Retina (tissue), 1 donor: ENCODE results near the gene FGFR3.

Experiments
- DNase-seq: peaks from one replicate; pipeline ENCODE4 v3.0.0-alpha.2; 2016

Gene FGFR3

GRCh38 chr4:1789552-1789951 lies 3.5 kb upstream of the FGFR3 start:
- no peak for DNase-seq

GRCh38 chr4:1790005-1790404 lies 3.1 kb upstream of the FGFR3 start:
- no peak for DNase-seq

GRCh38 chr4:1792158-1792831 lies 798 bp upstream of the FGFR3 start:
- DNase-seq, result no peak

GRCh38 chr4:1793496-1793840 lies 375 bp downstream of the FGFR3 start:
- DNase-seq, result no peak

GRCh38 chr4:1793940-1794808 lies 1.1 kb downstream of the FGFR3 start:
- DNase-seq, result peak; percentile 77

- DNase-seq, result peak; percentile 68
Observed at GRCh38 chr4:1794809-1795298, 1.8 kb downstream of the FGFR3 start.

DNA sequence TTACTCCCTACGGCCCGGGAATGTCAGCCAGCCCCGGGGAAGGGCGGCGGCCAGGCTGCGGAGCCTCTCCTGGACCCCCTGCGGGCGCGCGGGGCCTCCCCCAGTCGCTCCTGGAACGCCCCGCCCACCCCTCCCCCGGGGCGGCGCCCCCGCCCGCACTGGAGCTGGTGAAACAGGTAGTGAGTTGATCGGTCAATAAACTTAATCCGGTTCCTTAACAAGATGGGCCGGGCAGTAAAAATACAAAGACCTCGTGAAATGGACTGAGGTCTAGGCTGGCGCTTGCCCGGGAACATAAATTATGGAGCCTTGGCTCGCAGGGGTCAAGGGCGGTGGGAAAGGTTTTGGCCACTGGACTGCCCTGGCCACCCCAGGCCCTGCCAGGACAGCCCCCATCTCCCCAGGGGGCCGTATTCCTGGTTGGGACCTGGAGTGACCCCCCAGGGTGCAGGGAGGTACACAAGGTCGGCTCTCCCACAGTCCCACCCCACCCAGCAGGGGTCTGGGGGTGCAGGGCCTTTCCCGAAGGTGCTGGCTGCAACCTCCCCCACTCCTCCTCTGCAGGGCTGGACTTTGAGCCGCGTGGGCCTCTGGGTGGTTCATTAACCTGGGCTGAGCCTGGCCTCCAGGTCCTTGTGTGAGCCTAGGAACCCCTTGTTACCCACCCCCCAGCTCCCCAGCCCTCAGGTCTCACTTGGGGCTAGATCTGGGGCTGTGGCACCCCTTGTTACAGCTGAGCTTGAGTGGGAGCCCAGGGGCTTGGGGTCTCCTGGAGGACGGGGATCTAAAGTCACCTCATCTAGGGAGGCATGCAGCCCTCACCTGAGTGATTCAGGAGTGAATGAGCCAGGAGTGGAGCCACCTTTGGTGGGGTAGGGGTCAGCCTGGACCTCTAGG lies 2.5 kb downstream of the FGFR3 start:
- no peak for DNase-seq

- no peak for DNase-seq
Observed at GRCh38 chr4:1796486-1797204, 3.6 kb downstream of the FGFR3 start.

DNA sequence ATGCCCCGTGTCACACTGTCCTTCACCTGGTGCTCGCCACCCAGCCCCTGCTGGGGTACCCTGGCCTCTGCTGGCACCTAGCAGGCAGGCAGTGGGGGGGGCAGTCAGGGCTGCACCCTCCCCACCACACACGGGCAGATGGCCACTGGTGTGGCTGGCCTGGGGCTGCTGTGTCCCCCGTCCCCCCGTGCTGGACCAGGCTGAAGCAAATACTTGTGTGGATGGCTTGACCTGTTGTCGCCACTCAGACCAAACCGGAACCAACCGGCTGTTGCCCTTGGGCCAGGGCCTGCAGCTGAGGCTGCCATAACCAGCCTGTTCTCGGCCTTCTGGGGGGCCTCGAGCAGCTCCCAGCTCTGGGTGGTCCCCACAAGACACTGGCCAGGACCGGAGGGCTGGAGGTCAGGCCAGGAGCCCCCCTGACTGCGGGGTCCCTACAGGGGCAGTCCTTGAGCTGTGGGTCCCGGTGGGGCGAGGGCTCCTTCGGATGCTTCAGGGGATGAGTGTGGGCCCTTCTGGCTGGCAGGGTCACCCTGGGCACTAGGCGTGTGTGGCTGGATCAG lies 4.3 kb downstream of the FGFR3 start:
- DNase-seq, result no peak

DNA sequence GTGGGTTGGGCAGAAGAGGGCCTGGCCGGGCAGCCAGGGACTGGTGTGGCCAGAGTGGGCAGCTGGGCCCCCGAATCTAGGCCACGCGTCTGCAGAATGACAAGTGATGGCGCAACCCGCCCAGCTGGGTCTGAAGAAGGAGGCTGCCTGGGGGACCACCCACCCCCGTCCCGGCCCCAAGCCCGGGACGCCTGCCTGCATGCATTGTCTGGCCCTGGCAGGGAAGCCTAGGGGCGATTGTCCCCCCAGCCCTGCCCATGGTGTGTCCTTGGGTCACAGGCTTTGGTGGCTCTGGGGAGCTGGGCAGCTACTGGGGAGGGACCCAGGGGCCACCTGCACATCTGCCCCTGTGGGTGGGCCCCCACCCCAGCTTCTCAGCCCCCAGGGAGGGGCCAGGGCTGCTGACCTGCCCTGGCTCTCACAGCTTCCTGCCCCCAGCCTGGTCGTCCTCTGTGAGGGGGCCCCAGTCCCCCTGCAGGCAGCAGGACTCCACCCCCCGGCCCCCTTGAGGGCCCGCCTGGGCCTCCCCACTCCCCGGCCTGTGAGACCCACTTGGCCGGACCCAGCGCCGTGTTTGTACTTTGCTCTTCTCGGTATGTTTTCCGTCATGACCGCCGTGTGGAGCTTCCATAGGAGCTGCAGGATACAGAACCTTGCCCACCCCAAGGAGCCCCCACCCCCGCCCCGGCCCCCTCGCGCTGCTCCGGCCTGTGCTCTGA lies 4.9 kb downstream of the FGFR3 start:
- peak; percentile 77 for DNase-seq

- DNase-seq, result peak; percentile 54
Observed at GRCh38 chr4:1798580-1799386, 5.7 kb downstream of the FGFR3 start.

DNA sequence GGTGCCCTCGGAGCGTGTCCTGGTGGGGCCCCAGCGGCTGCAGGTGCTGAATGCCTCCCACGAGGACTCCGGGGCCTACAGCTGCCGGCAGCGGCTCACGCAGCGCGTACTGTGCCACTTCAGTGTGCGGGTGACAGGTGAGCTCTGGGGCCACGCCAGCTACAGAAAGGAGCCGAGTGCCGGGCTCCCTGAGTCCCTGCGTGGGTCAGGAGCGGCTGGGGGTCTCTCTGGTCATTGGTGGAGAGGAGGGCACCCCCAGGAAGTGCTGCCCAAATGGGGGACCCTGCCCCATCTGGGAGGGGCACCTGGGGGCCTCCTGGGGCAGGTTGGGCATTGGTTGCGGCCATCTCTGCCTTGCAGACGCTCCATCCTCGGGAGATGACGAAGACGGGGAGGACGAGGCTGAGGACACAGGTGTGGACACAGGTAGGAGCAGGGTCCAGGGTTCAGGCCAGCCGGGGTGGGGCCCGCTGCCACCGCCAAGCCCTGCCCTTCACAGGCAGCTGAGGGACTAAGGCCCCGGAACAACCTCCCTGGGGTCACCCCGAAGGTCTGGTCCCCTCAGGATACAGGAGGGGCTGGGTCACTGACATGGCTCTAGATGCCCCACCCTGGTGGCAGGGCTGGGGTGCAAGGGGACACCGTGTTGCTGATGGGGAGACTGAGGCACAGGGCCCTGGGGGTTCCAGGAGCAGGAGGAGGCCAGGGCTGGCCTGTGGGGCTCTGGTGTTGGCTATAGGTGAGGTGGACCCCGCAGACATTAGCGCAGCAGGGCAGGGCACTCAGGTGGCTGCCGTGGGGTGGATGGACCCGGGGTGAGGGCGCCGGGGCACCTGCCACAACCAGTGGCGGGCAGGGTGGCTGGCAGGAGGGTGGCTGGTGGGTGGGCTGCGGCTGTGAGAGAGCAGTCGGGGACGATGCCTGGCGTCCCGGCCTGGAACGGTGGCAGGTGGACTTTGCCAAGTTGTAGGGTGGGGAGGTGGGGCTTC lies 6.6 kb downstream of the FGFR3 start:
- no peak for DNase-seq

DNA sequence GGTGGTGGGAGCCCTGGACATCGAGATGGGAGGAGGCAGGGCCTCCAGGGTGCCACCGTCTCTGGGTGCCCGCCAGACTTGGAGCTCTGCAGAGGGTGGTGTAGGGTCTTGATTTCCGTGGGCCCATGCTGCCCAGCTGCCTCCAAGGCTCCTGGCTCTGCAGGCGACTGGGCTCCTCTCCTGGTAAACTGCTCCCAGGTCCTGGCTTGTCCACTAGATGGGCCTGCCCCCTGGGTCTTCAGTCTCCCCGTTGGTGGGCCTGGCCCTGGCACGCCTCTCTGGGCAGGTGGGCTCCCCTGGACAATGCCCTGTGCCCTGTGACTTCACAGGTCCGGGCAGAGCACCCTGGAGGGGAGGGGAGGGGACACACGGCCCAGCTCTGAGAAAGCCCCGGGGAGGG lies 7.7 kb downstream of the FGFR3 start:
- DNase-seq, result no peak

- DNase-seq, result no peak
Observed at GRCh38 chr4:1801286-1801958, 8.3 kb downstream of the FGFR3 start.

GRCh38 chr4:1802151-1802715 lies 9.1 kb downstream of the FGFR3 start:
- no peak for DNase-seq

DNA sequence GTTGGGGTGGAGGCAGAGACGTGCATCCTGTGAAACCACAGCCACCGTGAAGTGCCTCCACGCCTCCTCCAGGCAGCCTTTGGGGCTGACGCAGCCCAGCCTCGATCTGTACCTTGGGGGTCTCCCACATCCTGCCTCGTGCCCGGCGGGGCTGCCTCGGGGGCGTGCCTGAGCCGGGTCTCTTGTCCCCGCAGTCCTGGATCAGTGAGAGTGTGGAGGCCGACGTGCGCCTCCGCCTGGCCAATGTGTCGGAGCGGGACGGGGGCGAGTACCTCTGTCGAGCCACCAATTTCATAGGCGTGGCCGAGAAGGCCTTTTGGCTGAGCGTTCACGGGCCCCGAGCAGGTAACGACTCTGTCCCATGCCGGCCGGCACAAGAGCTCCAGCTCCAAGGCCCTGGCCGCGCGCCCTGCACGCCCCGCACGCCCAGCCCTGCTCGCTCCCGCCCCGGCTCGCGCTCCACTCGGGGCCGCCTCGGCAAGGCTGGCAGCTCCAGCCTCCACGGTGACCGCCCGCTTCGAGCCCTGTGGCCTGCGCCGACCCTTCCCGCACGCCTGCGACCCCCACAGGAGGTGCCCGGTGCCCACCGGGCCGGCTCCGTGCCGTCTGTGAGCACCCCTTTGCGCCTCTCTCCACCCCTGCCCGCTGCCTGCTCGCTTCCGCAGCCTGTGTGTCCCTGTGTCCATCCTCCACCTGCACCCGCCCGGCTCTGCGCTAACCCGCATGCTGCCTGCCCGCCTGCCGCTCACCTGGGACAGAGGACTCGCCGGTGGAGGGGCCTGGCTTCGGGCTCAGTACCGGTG lies 9.8 kb downstream of the FGFR3 start:
- no peak for DNase-seq
